GM18907 (cell line): ENCODE results near the gene DELE1.

Experiments
- ATAC-seq: cut with Tn5 transposase; IDR thresholded peaks from one replicate; pipeline ENCODE4 v1.9.1; 2021; ENCODE audit warnings: mild to moderate bottlenecking, moderate library complexity; ENCODE audit not compliant: unreplicated experiment

DELE1 gene

GRCh38 chr5:141923448-141924313 is at the start of gene DELE1:
Gene DELE1, plus strand, starts transcription at chr5:141923871. Its CDS starts 71 bp downstream, at chr5:141923942.
- ATAC-seq = peak; percentile 99

- no peak for ATAC-seq
Measured at GRCh38 chr5:141873933-141874261, 49.8 kb upstream of the DELE1 start.

- ATAC-seq = no peak
Measured at GRCh38 chr5:141874262-141874964, 49.3 kb upstream of the DELE1 start.

- no peak for ATAC-seq
Measured at GRCh38 chr5:141875022-141875740, 48.5 kb upstream of the DELE1 start.

GRCh38 chr5:141875795-141876627 is 47.7 kb upstream of the DELE1 start:
- ATAC-seq = no peak

- no peak for ATAC-seq
Measured at GRCh38 chr5:141876628-141877355, 46.9 kb upstream of the DELE1 start.

- ATAC-seq = no peak
Measured at GRCh38 chr5:141877356-141878185, 46.1 kb upstream of the DELE1 start.

- ATAC-seq = peak; percentile 10
Measured at GRCh38 chr5:141878186-141878710, 45.4 kb upstream of the DELE1 start, which contains the start of gene PCDH1. Gene PCDH1, minus strand, starts transcription at chr5:141878410. Its CDS starts 148 bp downstream, at chr5:141878262.

- peak; percentile 89 for ATAC-seq
Measured at GRCh38 chr5:141878711-141879425, 44.8 kb upstream of the DELE1 start.

- ATAC-seq = no peak
Measured at GRCh38 chr5:141879426-141879759, 44.3 kb upstream of the DELE1 start.

- ATAC-seq = no peak
Measured at GRCh38 chr5:141879941-141880738, 43.5 kb upstream of the DELE1 start.

- no peak for ATAC-seq
Measured at GRCh38 chr5:141880961-141881801, 42.5 kb upstream of the DELE1 start.

GRCh38 chr5:141881886-141882285 is 41.8 kb upstream of the DELE1 start:
- ATAC-seq = no peak

- ATAC-seq = no peak
Measured at GRCh38 chr5:141882594-141883183, 41.0 kb upstream of the DELE1 start.

GRCh38 chr5:141883184-141883891 is 40.3 kb upstream of the DELE1 start:
- no peak for ATAC-seq
